ENCODE results near the gene CYP1A2.

CYP1A2 gene

GRCh38 chr15:74788042-74788682 lies 39.5 kb downstream of the CYP1A2 start:
- H3K4me1 Mint-ChIP-seq (ENCODE audit: low read depth) = peaks cover 73% of the 10 kb centered on the region
- no peaks in the 10 kb centered on the region for H3K9me3 Mint-ChIP-seq (ENCODE audit: low read depth)
- peak overlapping the region; percentile 99 for H3K27ac Mint-ChIP-seq
- no peaks in the 10 kb centered on the region for H3K27me3 Mint-ChIP-seq
- H3K4me3 Mint-ChIP-seq = peak overlapping the region; percentile 92
- H3K36me3 Mint-ChIP-seq = no peaks in the 10 kb centered on the region

GRCh38 chr15:74788683-74789151 lies 40.1 kb downstream of the CYP1A2 start:
- Mint-ChIP-seq H3K4me3 (peak overlapping the region; percentile 92), H3K9me3 (ENCODE audit: low read depth) (no peaks in the 10 kb centered on the region), H3K4me1 (ENCODE audit: low read depth) (peaks cover 78% of the 10 kb centered on the region), H3K27ac (peak overlapping the region; percentile 99), H3K27me3 (no peaks in the 10 kb centered on the region), H3K36me3 (no peaks in the 10 kb centered on the region)

- no peaks in the 10 kb centered on the region for H3K36me3 Mint-ChIP-seq
Observed at GRCh38 chr15:74789171-74789631, 40.6 kb downstream of the CYP1A2 start.

GRCh38 chr15:74789741-74790079 lies 41.1 kb downstream of the CYP1A2 start:
- Mint-ChIP-seq H3K27me3 (no peaks in the 10 kb centered on the region), H3K9me3 (ENCODE audit: low read depth) (no peaks in the 10 kb centered on the region), H3K36me3 (no peaks in the 10 kb centered on the region), H3K27ac (peak overlapping the region; percentile 99), H3K4me3 (peak overlapping the region; percentile 92), H3K4me1 (ENCODE audit: low read depth) (peaks cover 81% of the 10 kb centered on the region)

More at GRCh38 chr15:74789171-74789631, 40.6 kb downstream of the CYP1A2 start:
- no peaks in the 10 kb centered on the region for H3K9me3 Mint-ChIP-seq (ENCODE audit: low read depth)
- peak overlapping the region; percentile 92 for H3K4me3 Mint-ChIP-seq
- no peaks in the 10 kb centered on the region for H3K27me3 Mint-ChIP-seq
- H3K27ac Mint-ChIP-seq = peak overlapping the region; percentile 99
- H3K4me1 Mint-ChIP-seq (ENCODE audit: low read depth) = peaks cover 80% of the 10 kb centered on the region

GRCh38 chr15:74790080-74790916 lies 41.7 kb downstream of the CYP1A2 start:
- peaks cover 81% of the 10 kb centered on the region for H3K4me1 Mint-ChIP-seq (ENCODE audit: low read depth)
- no peaks in the 10 kb centered on the region for H3K9me3 Mint-ChIP-seq (ENCODE audit: low read depth)
- H3K4me3 Mint-ChIP-seq = peak overlapping the region; percentile 92
- peak overlapping the region; percentile 99 for H3K27ac Mint-ChIP-seq
- H3K27me3 Mint-ChIP-seq = no peaks in the 10 kb centered on the region
- H3K36me3 Mint-ChIP-seq = no peaks in the 10 kb centered on the region

- Mint-ChIP-seq H3K4me3 (peak overlapping the region; percentile 92), H3K36me3 (peaks cover under 1% of the 10 kb centered on the region), H3K27ac (peak overlapping the region; percentile 86), H3K9me3 (ENCODE audit: low read depth) (no peaks in the 10 kb centered on the region), H3K4me1 (ENCODE audit: low read depth) (peaks cover 82% of the 10 kb centered on the region), H3K27me3 (no peaks in the 10 kb centered on the region)
Observed at GRCh38 chr15:74791007-74791406, 42.4 kb downstream of the CYP1A2 start.

- H3K4me3 Mint-ChIP-seq = peak overlapping the region; percentile 92
- H3K27me3 Mint-ChIP-seq = no peaks in the 10 kb centered on the region
- peaks cover 3% of the 10 kb centered on the region for H3K36me3 Mint-ChIP-seq
- no peaks in the 10 kb centered on the region for H3K9me3 Mint-ChIP-seq (ENCODE audit: low read depth)
- H3K27ac Mint-ChIP-seq = peak overlapping the region; percentile 86
- peaks cover 87% of the 10 kb centered on the region for H3K4me1 Mint-ChIP-seq (ENCODE audit: low read depth)
Observed at GRCh38 chr15:74791667-74792066, 43.0 kb downstream of the CYP1A2 start.

GRCh38 chr15:74792227-74793016 lies 43.8 kb downstream of the CYP1A2 start:
- Mint-ChIP-seq H3K4me1 (ENCODE audit: low read depth) (peaks cover 81% of the 10 kb centered on the region), H3K4me3 (peak overlapping the region; percentile 92), H3K27me3 (no peaks in the 10 kb centered on the region), H3K27ac (peak overlapping the region; percentile 86), H3K36me3 (peaks cover 3% of the 10 kb centered on the region), H3K9me3 (ENCODE audit: low read depth) (no peaks in the 10 kb centered on the region)

GRCh38 chr15:74793135-74794028 lies 44.7 kb downstream of the CYP1A2 start:
- peak overlapping the region; percentile 62 for H3K4me3 Mint-ChIP-seq

GRCh38 chr15:74794248-74794969 lies 45.8 kb downstream of the CYP1A2 start:
- H3K27me3 Mint-ChIP-seq = no peaks in the 10 kb centered on the region
- peaks cover 81% of the 10 kb centered on the region for H3K4me1 Mint-ChIP-seq (ENCODE audit: low read depth)
- peak overlapping the region; percentile 90 for H3K27ac Mint-ChIP-seq
- H3K36me3 Mint-ChIP-seq = peaks cover 3% of the 10 kb centered on the region
- H3K9me3 Mint-ChIP-seq (ENCODE audit: low read depth) = no peaks in the 10 kb centered on the region
- H3K4me3 Mint-ChIP-seq = peak overlapping the region; percentile 64

More at GRCh38 chr15:74793135-74794028, 44.7 kb downstream of the CYP1A2 start:
- Mint-ChIP-seq H3K9me3 (ENCODE audit: low read depth) (no peaks in the 10 kb centered on the region), H3K27ac (peak overlapping the region; percentile 86), H3K36me3 (peaks cover 3% of the 10 kb centered on the region), H3K27me3 (no peaks in the 10 kb centered on the region), H3K4me1 (ENCODE audit: low read depth) (peaks cover 81% of the 10 kb centered on the region)

- peaks cover 3% of the 10 kb centered on the region for H3K36me3 Mint-ChIP-seq
- H3K4me3 Mint-ChIP-seq = peak overlapping the region; percentile 64
- no peaks in the 10 kb centered on the region for H3K27me3 Mint-ChIP-seq
- no peaks in the 10 kb centered on the region for H3K9me3 Mint-ChIP-seq (ENCODE audit: low read depth)
- peak overlapping the region; percentile 90 for H3K27ac Mint-ChIP-seq
- H3K4me1 Mint-ChIP-seq (ENCODE audit: low read depth) = peaks cover 81% of the 10 kb centered on the region
Observed at GRCh38 chr15:74794970-74795349, 46.3 kb downstream of the CYP1A2 start.

- H3K27me3 Mint-ChIP-seq = no peaks in the 10 kb centered on the region
- H3K4me3 Mint-ChIP-seq = peak overlapping the region; percentile 71
- H3K9me3 Mint-ChIP-seq (ENCODE audit: low read depth) = no peaks in the 10 kb centered on the region
- peaks cover 75% of the 10 kb centered on the region for H3K4me1 Mint-ChIP-seq (ENCODE audit: low read depth)
- peak overlapping the region; percentile 96 for H3K27ac Mint-ChIP-seq
- H3K36me3 Mint-ChIP-seq = peaks cover 3% of the 10 kb centered on the region
Observed at GRCh38 chr15:74795966-74796625, 47.5 kb downstream of the CYP1A2 start.

All from activated naive CD8-positive, alpha-beta T cell (primary cell).